Measurements from ENCODE around the gene KCNAB3. TPM values are rescaled to one million over a fixed set of nuclear protein-coding genes. Genes with fewer than 3 reads are reported as not detected.

The KCNAB3 gene
- total RNA-seq, 1 donor from 2014 or later: 2.7 TPM

DNA sequence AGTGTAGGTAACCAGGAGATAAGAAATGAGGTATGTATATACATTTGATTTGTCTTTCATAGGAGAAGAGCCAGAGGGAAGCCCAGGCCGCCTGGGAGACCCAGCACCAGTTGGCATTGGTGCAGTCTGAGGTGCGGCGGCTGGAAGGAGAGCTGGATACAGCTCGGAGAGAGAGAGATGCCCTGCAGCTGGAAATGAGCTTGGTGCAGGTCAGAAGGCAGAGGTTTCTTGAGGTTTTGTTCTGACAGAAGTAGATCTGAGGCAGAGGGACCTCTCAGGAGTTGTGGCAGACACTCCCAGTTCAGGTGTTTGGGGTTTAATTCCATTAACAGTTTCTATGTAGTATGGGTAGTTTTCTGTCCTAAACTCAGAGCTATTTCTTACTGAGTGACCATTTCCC is 10.4 kb upstream of the KCNAB3 start:
- DNase-seq: no peak

DNA sequence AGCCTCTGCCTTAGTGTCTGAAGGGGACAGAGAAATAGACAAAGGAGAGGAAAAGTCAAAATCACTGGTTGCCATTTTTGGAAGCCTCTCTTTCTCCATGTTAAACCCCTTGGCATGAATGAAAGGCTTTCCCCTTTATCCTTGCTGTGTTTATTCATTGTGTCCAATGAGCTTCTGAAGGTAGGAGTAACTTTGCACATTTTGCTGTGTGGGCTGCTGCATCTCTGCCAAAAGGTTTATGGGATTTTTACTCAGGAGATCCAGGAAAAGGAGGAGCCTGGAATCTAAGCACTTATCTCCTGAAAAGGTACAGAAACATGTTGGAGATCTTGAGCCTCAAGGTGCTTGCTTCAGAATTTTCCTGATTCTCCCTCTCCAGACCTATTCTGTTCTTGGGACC is 6.2 kb upstream of the KCNAB3 start:
- DNase-seq: no peak

DNA sequence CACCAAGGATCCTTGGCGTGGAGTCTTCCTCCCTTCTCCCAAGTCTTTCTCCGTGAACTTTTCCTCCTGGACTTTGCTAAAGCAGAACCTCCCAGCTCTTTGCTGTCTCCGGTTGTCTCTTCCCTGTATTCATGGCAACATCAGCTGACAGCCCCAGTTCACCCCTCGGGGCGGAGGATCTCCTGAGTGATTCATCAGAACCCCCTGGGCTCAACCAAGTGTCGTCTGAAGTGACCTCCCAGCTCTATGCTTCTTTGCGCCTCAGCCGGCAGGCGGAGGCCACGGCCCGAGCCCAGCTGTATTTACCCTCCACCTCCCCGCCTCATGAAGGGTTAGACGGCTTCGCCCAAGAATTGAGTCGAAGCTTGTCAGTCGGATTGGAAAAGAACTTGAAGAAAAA is 3.3 kb upstream of the KCNAB3 start:
- no peak for DNase-seq

DNA sequence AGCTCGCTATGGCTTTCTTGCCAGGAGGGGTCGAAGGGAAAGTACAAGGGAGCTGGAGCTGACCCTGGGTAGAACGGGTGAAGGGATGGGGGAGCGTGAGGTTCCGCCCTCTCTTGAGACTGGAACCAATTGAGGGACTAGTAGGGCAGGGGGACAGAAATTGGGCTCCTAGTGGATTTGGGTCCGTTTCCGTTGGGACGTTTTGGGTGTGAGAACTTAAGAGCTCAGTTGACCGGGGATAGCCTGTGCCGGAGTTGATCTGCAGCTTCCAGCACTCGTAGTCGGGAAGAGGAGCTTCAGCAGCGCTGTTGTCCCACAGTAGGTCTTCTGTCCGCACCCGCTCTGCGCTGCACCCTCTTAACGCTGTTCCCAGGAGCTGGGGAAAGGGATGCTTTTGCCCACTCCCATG is 2.8 kb upstream of the KCNAB3 start:
- no peak for DNase-seq

DNA sequence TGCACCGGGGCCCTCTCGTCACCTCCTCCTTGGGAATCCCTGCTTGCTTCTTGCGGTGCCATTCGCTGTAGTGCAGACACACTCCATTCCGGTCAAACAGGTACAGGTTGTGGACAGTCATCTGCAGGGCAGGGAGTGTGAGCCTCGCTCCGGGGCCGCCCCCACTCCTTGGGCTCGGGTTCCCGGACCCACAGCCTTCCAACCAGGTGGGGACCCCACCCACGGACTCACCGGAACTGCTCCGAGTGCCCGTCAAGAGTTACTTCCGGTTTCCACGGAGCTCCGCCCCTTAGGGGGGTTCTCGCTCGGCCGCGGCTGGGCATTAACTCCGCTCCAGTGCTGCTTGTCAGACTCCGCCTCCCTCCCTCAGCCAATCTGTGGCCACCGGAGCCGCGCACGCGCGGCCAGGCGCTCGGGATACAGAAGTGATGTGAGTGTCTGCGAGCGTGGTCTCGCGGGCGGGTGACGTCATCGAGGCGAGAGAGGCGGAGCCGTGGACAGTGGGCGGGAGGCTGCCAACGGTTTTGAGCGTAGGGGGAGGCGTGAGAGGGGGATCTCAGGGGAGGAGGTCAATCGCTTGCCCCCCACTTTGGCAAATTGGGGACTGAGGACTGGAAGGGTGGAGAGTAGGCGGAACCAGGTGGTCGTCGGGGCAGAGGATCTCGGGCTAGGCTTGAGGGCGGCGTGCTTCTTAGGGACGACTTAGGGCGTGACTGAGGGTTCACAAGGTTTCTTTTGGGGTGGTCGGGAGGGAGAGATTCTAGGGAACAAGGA is 2.2 kb upstream of the KCNAB3 start, which contains the start of the genes CNTROB and TRAPPC1:
CNTROB (plus strand) TSS at position 498 of the 774 bp plus-strand sequence. CDS start 874 bp downstream, outside the sequence.
TRAPPC1 (minus strand) TSS at position 238 of the 774 bp plus-strand sequence; CDS start at position 121, 117 bp downstream.
- DNase-seq: peak; percentile 100

DNA sequence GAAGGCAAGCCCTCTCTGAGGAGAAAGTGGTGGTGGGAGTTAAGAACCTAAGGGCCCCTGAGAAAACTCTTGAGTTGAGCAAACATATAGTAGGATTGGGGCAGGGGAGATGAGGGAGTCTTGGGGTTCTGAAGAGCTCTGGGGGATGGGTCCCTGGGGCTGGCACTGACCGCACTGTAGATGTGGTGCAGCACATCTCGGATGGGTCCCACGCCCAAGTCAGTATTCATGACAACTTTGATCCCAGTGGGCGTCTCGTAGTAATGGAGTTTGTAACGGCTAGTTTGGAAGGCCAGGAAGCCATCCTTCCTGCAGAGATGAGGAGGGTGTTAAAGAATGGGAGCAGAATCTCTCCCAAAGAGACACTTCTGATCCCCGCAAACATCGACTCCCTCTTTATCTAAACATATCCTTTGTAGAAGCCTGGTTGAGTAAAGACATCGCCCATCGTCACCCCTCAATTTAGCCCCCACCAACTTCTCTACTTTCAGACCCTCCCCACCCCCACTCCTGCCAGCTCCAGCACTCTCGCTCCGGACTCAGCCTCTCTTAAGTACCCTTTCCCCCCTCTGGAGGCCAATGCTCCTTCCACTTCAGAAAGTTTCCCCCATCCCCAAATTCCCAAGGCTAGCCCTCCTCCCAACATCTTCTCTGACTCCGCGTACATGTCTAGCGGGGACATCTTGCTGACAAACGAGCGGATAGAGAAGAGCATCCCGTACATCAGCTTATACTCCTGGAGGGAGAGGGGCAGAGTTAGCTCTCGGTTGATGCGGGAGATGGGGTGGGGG is 1.4 kb upstream of the KCNAB3 start:
- no peak for DNase-seq

DNA sequence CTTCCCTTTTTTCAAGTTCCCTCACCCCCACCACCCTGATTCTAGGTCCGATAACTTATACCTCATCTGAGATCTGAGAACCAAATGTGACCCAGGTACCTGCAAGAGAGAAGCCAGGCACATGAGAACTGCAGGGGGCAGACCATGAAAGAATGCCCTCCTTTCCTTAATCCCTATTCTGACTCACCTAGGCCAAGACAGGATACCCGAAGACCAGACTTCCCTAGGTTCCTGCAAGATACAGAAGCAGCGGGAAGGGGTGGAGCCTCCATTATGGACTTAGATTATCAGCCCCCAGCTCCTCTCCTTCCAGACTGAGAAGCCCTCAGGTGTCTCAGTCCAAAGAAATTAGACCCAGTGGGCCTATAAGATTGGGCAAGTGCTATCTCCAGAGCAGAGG is 2.1 kb downstream of the KCNAB3 start:
- no peak for DNase-seq

DNA sequence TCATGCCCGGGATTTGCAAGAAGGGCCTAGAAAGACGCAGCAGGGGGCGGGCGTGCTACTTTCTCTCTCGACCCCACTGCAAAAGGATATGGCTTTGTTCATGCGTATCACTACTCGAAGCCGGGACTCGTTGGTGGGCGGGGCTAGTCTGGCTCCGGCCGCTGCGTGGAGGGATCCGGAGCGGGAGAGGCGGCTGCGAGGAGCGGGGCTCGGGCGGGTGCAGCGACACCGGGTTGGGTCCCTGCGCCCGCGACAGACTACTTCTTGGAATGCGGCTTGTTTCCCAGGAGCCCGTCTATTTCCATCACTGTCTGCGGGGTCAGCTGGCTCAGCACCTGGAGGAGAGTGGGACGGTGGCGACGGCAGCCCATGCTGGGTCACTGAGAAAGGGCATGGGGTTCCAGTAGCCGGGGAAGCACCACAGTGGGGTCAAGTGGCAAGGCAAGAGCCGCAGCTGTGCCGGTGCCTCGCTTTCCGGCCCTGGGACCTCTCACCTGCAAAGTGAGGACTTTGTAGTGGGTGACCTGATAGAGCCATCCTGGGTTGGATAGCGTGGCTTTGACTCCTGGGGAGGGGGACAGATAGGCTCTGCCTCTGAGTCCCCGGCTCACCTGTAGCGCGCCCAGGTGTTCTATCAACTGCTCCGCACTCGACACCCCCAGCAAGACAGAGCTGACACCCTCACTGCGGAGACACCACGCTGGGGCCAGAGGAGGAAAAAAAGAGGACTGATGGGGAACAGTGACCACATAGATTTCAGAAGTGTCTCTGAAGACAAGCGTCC is 6.6 kb downstream of the KCNAB3 start:
- peak; percentile 72 for DNase-seq

DNA sequence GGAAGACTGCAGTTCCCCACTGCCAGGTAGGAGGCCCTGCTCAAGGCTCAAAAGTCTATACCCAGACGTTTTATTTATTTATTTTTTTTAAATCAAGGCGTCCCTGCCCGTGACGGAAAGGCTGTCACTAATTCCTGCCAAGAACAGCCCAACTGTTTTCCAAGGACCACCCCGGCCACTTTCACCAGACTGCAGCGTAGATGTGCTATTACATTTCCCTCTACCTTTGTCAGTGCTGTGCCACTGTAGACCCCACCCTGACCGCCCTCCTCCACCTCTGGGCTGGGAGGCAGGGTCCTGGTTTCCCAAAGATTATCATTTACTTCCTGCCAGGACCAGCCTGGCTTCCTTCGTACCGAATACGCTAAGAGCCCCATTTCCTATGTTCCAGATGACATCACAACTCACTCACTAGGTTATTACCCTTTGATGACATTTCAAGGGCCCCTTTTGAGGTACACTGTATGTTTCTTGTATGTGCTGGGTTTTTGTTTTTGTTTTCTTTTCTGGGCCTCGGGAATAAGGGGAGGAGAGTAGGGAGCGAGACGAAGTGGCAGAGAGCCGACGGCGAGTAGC is 7.3 kb downstream of the KCNAB3 start:
- DNase-seq: no peak

DNA sequence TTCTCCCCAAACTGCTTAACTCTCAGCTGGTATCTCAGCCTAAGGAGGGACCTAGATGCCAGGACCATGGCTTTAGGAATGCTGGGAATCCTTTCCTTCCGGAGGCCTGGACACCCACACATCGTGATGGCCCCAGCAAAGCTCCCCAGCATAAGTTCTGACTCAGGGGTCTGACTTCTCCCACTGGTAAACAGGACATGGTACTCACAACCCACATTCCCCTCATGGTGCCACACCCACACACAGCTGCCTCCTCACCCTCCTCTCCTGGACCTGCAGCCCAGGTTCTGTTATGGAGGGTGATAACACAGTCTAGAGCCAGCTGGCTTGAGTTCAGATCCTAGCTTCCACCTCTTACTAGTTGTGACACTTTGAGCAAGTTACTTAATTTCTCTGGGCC is 12.8 kb downstream of the KCNAB3 start:
- DNase-seq: no peak

DNA sequence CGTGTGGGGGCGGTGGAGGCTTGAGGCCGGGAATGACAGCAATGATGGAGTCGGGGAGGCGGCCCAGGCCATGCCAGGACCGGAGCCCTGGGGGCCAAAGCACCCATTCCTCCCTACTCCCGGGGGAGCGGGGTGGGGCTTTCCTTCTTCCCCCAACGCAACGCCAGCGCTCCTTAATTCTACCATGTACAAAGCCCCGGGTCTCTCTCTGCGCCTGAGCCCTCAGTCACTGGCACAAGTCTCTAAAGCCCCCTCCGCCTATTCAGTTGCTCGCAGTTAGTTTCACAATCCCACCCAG is 13.3 kb downstream of the KCNAB3 start:
- no peak for DNase-seq

DNA sequence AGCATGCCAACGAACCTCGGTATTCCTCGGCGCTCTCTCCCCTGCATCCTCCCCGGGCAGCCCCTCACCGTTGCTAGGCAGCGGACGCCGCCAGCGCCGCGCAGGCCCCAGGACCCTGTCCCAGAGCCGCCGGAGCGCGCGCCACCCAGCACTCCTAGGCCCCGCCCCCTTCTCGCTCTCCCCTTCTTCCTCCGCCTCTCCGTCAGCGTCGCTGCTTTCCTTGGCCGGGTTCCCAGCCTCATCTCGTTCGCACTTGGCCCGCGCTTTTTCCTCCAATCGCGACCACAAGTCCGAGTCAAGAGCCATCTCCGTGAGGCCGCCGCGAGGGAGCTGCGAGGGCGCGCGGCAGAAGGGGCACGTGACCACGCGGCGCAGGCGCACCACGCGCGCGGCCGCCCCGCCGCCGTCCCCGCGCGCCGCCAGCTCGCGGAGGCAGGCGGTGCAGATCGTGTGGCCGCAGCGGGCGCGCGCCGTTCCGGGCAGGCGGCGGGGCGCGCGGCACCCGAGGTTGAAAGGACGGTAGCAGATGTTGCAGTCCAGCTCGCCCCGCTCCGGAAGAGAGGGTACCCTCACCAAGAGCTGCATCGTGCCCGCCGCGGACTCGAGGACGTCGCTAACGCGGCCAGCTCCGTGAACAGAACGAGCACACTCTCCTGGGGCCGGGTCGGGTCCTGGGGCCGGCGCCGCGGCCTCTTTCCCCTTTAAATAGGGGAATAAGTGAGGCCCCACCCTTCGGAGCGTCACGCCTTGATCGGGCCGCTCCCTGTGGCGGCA is 13.9 kb downstream of the KCNAB3 start, which contains the start of gene RNF227:
RNF227 (minus strand) TSS at position 679 of the 774 bp plus-strand sequence; CDS start at position 585, 94 bp downstream.
- peak; percentile 84 for DNase-seq

DNA sequence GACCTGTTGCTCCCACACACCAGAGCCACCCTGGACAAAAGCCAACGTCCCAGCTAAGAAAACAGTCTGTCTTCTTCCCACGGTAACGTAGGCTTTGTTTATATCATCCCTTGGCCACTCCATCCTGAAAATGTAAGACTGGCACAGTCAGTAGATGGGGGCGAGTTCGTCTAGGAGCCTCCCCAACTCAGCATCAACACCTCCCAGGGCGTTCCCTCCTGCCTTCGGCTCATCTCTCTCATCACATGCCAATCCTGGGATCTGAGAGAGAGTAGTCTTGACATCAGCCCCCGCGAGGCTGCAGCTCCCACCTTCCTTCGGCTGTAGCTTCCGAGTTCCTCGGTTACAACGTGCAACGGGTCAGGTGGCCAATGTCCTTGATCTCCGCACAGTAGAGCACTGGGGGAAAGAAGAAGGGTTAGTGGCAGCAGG is 14.5 kb downstream of the KCNAB3 start:
- DNase-seq: no peak

DNA sequence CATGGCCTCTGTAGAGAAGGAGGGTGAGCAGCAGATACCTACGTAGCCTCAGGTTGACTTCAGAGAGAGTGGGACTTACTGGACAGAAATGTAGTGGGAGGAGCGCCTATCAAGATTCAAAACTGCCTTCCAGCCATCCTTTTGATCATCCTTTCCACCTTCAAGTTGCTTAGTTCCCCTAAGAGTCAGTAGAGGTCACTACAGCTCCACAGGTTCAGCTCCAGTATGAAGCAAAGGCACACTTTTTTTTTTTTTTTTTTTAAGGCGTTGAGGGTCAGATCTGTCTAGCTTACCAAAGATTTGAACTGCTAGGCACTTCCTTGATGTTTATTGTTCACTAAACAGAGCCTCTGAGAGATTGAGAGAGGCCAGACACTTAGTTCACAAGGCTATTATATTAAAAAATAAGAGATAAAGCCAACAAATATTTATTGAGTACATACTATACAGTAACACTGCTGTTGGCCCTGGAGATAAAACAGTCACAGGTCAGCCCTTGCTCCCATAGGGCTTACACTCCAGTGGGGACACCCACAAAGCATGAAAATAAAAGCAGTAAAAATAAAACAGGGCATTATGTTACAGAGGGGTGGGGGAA is 16.6 kb downstream of the KCNAB3 start:
- no peak for DNase-seq

DNA sequence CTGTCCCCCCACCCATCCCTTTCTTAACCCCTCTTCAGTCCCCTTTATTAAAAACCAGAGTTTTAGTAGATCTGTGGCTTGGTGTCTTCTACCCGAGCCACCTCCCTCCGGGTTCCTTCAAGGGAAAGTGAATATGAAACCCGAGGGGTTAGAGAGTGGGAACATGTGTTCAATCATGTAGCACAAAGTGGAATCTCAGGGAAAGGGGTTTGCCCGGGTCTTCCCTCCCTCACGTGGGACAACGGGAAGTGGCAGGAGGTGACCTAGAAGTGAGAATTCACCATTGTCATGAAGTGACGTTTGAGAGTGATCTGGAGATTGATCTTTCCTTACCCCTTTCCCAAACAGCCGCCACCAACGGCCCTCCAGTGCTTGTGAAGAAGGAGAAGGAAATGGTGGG is 18.5 kb downstream of the KCNAB3 start:
- DNase-seq: no peak

DNA sequence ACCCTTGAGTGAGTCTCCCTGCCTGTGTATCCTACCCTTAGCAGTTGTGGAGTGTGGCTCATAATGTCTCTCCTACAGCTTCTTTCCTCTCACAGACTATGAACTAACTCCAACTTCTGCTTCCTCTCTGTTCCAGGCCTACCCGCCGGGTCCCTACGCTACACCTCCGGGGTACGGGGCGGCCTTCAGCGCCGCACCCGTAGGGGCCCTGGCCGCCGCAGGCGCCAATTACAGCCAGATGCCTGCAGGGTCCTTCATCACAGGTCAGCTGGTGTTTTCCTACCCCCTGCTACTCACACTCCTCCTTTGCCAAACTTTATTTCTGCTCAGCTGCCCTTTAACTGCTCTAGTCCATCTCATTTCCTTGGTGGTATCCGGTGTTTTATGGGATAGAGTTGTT is 18.9 kb downstream of the KCNAB3 start:
- DNase-seq: no peak

DNA sequence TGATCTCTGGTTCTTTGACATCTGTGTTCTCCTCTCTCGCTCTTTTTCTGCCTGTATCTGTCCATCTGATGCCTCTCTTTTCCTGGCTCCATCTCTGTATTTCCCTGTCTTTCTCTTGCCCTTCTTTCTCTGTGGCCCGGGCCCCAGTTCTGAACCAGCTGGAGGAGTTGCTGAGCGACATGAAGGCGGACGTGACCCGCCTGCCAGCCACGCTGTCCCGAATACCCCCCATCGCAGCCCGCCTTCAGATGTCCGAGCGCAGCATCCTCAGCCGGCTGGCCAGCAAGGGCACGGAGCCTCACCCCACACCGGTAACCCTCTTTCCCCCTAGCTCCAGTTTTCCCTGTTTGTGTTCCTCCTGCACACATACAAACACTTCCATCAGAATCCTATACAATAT is 19.4 kb downstream of the KCNAB3 start:
- DNase-seq: no peak

DNA sequence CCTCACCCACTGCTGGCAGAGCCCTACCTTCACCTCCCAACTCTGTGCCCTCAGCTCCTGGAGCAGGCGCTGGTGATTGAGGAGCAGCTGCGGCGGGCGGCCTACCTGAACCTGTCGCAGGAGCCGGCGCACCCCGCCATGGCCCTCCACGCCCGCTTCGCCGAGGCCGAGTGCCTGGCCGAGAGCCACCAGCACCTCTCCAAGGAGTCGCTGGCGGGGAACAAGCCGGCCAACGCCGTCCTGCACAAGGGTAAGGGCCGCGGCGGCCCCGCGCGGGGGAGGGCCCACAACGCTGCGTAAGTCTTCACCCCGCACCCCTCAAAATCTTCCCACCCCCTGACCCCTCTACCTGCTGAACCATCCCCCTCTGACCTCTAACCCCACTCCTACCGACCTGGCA is 20.6 kb downstream of the KCNAB3 start:
- no peak for DNase-seq

DNA sequence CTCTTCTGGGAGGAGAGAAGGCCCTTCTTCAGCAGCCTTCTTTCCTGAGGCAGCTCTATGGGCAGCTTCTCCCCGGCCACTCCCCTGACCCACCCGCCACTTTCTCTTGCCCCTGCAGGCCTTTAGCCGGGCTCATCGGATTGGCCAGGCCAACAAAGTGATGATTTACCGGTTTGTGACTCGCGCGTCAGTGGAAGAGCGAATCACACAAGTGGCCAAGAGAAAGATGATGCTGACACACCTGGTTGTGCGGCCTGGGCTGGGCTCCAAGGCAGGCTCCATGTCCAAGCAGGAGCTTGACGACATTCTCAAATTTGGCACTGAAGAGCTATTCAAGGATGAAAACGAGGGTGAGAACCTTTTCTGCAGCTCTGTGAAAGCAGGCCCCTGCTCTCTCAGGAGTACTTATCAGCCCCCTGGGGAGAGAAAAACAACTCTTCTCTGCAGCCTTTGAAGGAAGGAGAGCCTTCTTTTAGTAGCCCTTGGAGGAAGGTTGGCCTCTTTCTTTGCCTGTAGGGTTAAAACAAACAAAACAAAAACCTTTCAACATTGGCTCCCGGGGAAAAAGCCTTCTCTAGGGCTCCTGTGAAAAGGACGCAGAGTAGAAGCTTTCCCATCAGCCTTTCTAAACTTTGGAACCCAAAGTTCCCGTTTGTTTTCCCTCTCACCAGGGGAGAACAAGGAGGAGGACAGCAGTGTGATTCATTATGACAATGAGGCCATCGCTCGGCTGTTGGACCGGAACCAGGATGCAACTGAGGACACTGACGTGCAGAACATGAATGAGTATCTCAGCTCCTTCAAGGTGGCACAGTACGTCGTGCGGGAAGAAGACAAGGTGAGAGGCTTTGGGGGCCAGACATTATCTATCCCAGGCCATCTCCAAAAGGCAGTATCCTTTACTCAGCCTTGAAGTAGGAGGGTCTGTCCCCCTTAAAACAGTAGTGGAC is 26.2 kb downstream of the KCNAB3 start:
- DNase-seq: peak; percentile 14

DNA sequence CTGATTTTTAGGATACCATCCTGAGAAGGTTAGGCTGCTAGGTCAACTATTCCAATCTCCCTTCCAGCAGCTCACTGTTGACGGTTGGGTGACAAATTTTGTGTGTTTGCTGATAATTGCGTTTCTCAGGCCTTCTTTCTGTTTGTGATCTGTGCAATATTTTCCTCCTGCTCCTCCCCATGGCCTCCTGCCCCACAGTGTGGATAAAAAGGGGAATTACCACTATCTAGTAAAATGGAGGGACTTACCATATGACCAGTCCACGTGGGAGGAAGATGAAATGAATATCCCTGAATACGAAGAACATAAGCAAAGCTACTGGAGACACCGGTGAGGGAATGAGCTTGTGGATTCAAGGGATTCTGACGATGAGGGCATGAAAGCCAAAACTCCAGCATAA is 31.9 kb downstream of the KCNAB3 start:
- no peak for DNase-seq

Data from occipital lobe (tissue), 2 donors.